Measurements from ENCODE around the gene ABHD17A.

The ABHD17A gene

GRCh38 chr19:1840541-1841115 is 44.7 kb downstream of the ABHD17A start:
- DNase-seq = no peak

- no peak for DNase-seq
Measured at GRCh38 chr19:1839658-1840540, 45.4 kb downstream of the ABHD17A start.

GRCh38 chr19:1837625-1838105 is 47.6 kb downstream of the ABHD17A start:
- DNase-seq = peak in 6 of 58 donors; percentile 9 to 33 (median 17)

- no peak for DNase-seq
Measured at GRCh38 chr19:1837222-1837565, 48.1 kb downstream of the ABHD17A start.

GRCh38 chr19:1836458-1837221 is 48.7 kb downstream of the ABHD17A start:
- no peak for DNase-seq

- DNase-seq = peak in 29 of 58 donors; percentile 8 to 70 (median 38)
Measured at GRCh38 chr19:1833540-1833939, 51.8 kb downstream of the ABHD17A start.

- no peak for DNase-seq
Measured at GRCh38 chr19:1832046-1832663, 53.1 kb downstream of the ABHD17A start.

GRCh38 chr19:1830978-1831377 is 54.3 kb downstream of the ABHD17A start:
- no peak for DNase-seq

GRCh38 chr19:1830568-1830967 is 54.7 kb downstream of the ABHD17A start:
- no peak for DNase-seq

GRCh38 chr19:1829958-1830357 is 55.3 kb downstream of the ABHD17A start:
- DNase-seq = no peak

GRCh38 chr19:1828279-1829238 is 56.7 kb downstream of the ABHD17A start:
- DNase-seq = no peak

- DNase-seq = no peak
Measured at GRCh38 chr19:1827566-1828278, 57.6 kb downstream of the ABHD17A start.

Measured in anterior cingulate cortex (tissue), 58 donors.